OCI-LY3 (cell line): ENCODE data around the gene OR2T8.
A peak's percentile ranks its signal among the peaks of the same experiment; 100 is the strongest.
"Not testable (repeated sequence)": the region's sequence is repeated elsewhere in the genome, so short reads cannot be mapped to it uniquely, and the experiment has no call there.

Source experiments
- H2AFZ ChIP-seq: fragments of 200-600, 300-600 bp; shearing (Covaris generic); 2 replicates; pipeline ENCODE4 v1.6.0; 2014; ENCODE audit warnings: antibody characterized with exemption, low read depth, low read length
- H3K27ac ChIP-seq: fragments of 200-600, 300-600 bp; sonication (generic); 2 replicates; pipeline ENCODE4 v1.5.1; 2014; ENCODE audit warnings: mild to moderate bottlenecking, low read length, moderate library complexity, mixed read lengths
- H3K27me3 ChIP-seq: fragments of 200-600, 300-600 bp; sonication (generic); 2 replicates; pipeline ENCODE4 v1.6.1; 2014; ENCODE audit warnings: low read depth, low read length, mixed read lengths
- H3K36me3 ChIP-seq: fragments of 200-600, 300-600 bp; sonication (generic); replicated peaks from 2 replicates; pipeline ENCODE3; 2014; ENCODE audit warnings: low read depth, low read length, mixed read lengths
- H3K4me1 ChIP-seq: fragments of 300-600, 200-600 bp; sonication (generic); 2 replicates; pipeline ENCODE4 v1.6.1; 2014; ENCODE audit warnings: low read length, mixed read lengths
- H3K4me2 ChIP-seq: fragments of 200-600, 300-600 bp; sonication (generic); 2 replicates; pipeline ENCODE4 v1.6.1; 2014; ENCODE audit warnings: low read length, mixed read lengths
- H3K4me3 ChIP-seq: fragments of 300-600, 200-600 bp; sonication (generic); 2 replicates; pipeline ENCODE4 v1.5.1; 2014; ENCODE audit warnings: antibody characterized with exemption, mild to moderate bottlenecking, low read length, moderate library complexity
- H3K79me2 ChIP-seq: fragments of 300-600, 200-600 bp; shearing (Covaris generic); 2 replicates; pipeline ENCODE4 v1.6.1; 2014; ENCODE audit warnings: mild to moderate bottlenecking, low read length, mixed read lengths
- H3K9ac ChIP-seq: fragments of 300-600, 200-600 bp; shearing (Covaris generic); 2 replicates; pipeline ENCODE4 v1.6.0; 2014; ENCODE audit warnings: mild to moderate bottlenecking, low read length, moderate library complexity
- H3K9me3 ChIP-seq: fragments of 200-600, 300-600 bp; shearing (Covaris generic); 2 replicates; pipeline ENCODE4 v1.6.1; 2014; ENCODE audit warnings: low read length, mixed read lengths; ENCODE audit not compliant: insufficient read depth
- H4K20me1 ChIP-seq: fragments of 200-600, 300-600 bp; sonication (generic); 2 replicates; pipeline ENCODE4 v1.6.1; 2016; ENCODE audit warnings: low read length, mixed read lengths; ENCODE audit not compliant: insufficient read depth
- EZH2phosphoT487 ChIP-seq: fragments of 200-600 bp; shearing (Covaris generic); IDR thresholded peaks from 2 replicates; pipeline ENCODE4 v1.6.1; 2018; ENCODE audit warnings: antibody characterized with exemption, mixed run types, low read depth
- TF ChIP-seq, protein P1 (sequence below): fragments of 200-600, 300-600 bp; sonication (generic); IDR thresholded peaks from 2 replicates; pipeline ENCODE4 v1.5.1; 2014; ENCODE audit warnings: antibody characterized with exemption, low read length, low read depth

OR2T8 gene

DNA sequence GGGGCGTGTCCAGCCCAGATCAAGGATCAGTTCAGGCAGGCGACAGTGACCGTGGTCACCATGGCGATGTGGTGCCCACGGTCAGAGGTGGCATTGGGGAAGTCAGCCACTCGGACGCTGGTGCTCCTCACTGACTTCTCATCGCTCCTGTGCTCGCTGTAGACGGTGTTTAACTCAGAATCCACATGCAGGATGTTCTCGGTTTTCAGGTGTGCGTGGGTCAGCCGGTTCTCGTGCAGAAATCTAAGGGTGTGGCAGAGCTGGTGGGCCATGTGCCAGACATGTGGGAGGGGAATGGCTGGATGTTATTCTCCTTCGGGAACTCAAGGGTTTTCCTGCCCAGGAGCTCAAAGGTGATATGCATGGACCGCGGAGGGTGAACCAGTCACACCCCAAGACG lies 16.4 kb downstream of the OR2T8 start:
- Histone ChIP-seq H4K20me1 (no peaks in the 10 kb centered on the region), H3K4me3 (no peak overlapping the region), H3K27ac (no peak overlapping the region), H3K4me1 (no peaks in the 10 kb centered on the region), H3K27me3 (no peaks in the 10 kb centered on the region), H3K79me2 (no peaks in the 10 kb centered on the region), H3K9ac (no peak overlapping the region), H3K9me3 (no peaks in the 10 kb centered on the region), H3K36me3 (no peaks in the 10 kb centered on the region), H2AFZ (no peak overlapping the region), H3K4me2 (no peak overlapping the region)
- no peak for TF ChIP-seq EZH2phosphoT487
- TF ChIP-seq, protein P1, sequence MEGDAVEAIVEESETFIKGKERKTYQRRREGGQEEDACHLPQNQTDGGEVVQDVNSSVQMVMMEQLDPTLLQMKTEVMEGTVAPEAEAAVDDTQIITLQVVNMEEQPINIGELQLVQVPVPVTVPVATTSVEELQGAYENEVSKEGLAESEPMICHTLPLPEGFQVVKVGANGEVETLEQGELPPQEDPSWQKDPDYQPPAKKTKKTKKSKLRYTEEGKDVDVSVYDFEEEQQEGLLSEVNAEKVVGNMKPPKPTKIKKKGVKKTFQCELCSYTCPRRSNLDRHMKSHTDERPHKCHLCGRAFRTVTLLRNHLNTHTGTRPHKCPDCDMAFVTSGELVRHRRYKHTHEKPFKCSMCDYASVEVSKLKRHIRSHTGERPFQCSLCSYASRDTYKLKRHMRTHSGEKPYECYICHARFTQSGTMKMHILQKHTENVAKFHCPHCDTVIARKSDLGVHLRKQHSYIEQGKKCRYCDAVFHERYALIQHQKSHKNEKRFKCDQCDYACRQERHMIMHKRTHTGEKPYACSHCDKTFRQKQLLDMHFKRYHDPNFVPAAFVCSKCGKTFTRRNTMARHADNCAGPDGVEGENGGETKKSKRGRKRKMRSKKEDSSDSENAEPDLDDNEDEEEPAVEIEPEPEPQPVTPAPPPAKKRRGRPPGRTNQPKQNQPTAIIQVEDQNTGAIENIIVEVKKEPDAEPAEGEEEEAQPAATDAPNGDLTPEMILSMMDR = no peak

DNA sequence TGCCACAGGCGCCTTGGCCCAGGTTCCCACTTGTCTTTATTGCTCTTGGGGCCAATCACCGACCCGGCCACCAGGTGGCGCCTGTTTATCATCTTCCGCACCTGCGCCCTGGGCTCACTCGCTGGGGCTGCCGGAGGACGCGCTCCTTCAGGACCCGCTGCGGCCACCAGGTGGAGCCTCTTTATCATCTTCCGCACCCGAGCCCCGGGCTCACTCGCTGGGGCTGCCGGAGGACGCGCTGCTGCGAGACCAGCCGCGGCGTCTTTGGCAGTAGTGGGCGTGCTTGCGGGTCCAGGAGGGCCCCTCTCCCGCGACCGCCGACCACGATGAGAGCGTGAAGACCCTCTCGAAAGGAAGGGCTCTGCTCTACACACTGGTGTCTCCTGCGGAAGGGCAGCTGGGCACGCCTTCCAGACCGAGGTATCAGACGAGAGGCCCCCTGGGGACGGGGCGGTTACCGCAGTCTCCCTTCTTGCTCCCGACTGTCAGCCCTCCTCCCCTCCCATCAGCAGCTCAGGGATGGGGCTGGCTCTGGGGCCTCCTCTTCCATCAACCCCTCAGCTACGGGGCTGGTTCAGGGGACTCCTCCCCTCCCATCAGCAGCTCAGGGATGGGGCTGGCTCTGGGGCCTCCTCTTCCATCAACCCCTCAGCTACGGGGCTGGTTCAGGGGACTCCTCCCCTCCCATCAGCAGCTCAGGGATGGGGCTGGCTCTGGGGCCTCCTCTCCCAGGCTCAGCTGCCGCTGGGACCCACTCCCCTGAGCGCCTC lies 17.1 kb downstream of the OR2T8 start:
- H3K27ac ChIP-seq, H3K9me3 ChIP-seq, H3K4me3 ChIP-seq, H3K4me2 ChIP-seq, H3K27me3 ChIP-seq, H2AFZ ChIP-seq, H3K79me2 ChIP-seq, H3K36me3 ChIP-seq, H3K9ac ChIP-seq, H4K20me1 ChIP-seq, H3K4me1 ChIP-seq: not testable (repeated sequence)
- TF ChIP-seq, protein P1 = peak; percentile 55

DNA sequence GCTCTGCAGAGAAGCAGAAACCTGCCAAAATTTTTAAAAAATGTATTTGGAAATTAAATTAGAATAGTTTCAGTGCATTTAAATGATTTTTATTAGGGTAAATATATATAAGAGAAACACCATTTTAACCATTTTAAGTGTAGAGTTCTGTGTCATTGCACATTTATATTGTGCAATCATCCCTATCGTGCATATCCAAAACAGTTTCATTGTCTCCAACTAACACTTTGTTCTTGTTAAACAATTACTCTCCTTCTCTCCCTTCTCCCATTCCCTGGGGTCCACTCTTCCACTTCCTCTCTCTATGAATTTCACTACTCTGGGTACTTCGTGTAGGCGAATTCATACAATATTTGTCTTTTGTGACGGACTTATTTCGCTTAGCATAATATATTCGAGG lies 22.6 kb downstream of the OR2T8 start:
- H3K36me3 ChIP-seq = no peaks in the 10 kb centered on the region
- no peaks in the 10 kb centered on the region for H3K9me3 ChIP-seq
- H3K4me2 ChIP-seq = no peak overlapping the region
- no peaks in the 10 kb centered on the region for H3K4me1 ChIP-seq
- H3K9ac ChIP-seq = no peak overlapping the region
- H4K20me1 ChIP-seq = no peaks in the 10 kb centered on the region
- H3K4me3 ChIP-seq = no peak overlapping the region
- no peaks in the 10 kb centered on the region for H3K79me2 ChIP-seq
- no peak overlapping the region for H3K27ac ChIP-seq
- H3K27me3 ChIP-seq = no peaks in the 10 kb centered on the region
- H2AFZ ChIP-seq = no peak overlapping the region
- TF ChIP-seq EZH2phosphoT487 = no peak
- TF ChIP-seq, protein P1 = no peak

DNA sequence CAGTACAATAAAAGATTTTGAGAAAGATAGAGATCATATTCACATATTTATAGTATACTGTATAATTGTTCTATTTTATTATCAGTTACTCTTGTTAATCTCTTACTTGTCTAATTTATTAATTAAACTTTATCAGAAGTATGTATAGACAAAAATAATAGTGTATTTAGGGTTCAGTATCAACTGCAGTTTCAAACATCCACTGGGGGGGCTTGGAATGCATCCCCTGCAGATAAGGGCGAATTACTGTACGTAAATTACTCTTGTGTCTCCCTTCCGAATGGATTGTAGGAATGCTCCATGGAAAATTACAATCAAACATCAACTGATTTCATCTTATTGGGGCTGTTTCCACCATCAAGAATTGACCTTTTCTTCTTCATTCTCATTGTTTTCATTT lies 28.5 kb downstream of the OR2T8 start, which contains the start of gene OR2L8:
Gene OR2L8, plus strand, starts transcription at position 301 of the 400 bp plus-strand sequence. Its CDS starts 0 bp downstream, at position 301.
- no peaks in the 10 kb centered on the region for H3K4me1 ChIP-seq
- no peak within 1 kb of the TSS for H3K4me2 ChIP-seq
- H3K36me3 ChIP-seq = no peaks in the 10 kb centered on the region
- H3K27ac ChIP-seq = no peak within 1 kb of the TSS
- H3K9ac ChIP-seq = no peak within 1 kb of the TSS
- no peaks in the 10 kb centered on the region for H3K27me3 ChIP-seq
- no peaks in the 10 kb centered on the region for H3K9me3 ChIP-seq
- H3K4me3 ChIP-seq = no peak within 1 kb of the TSS
- H4K20me1 ChIP-seq = no peaks in the 10 kb centered on the region
- H2AFZ ChIP-seq = no peak within 1 kb of the TSS
- H3K79me2 ChIP-seq = no peaks in the 10 kb centered on the region
- no peak for TF ChIP-seq EZH2phosphoT487
- TF ChIP-seq, protein P1 = no peak
